BJ (cell line): ENCODE results near the gene PI16. TPM values are rescaled to one million over a fixed set of nuclear protein-coding genes. Genes with fewer than 3 reads are reported as not detected.

Source experiments
- CTCF ChIA-PET: fragments of 350-600 bp; formaldehyde crosslinking; extraction: SDS; loops from one replicate; lab custom pipeline; 2021; ENCODE audit warnings: antibody characterized with exemption, inconsistent platforms; lab: Yijun Ruan, JAX
- POLR2A ChIA-PET: fragments of 300-600 bp; sonication (Branson Sonifier 250); formaldehyde crosslinking; extraction: SDS; loops from one replicate; lab custom pipeline; 2021; ENCODE audit warnings: antibody characterized with exemption; lab: Charles Lee
- DNase-seq: peaks from one replicate; pipeline ENCODE4 v3.0.0-alpha.2; 2011; ENCODE audit warnings: low read depth
- H3K27me3 ChIP-seq: 2 replicates; pipeline ENCODE4 v1.6.0; 2011; ENCODE audit warnings: low read length; ENCODE audit not compliant: control insufficient read depth, insufficient read depth
- H3K36me3 ChIP-seq: 2 replicates; pipeline ENCODE4 v1.5.1; 2011; ENCODE audit warnings: low read length; ENCODE audit not compliant: control insufficient read depth, insufficient read depth
- H3K4me3 ChIP-seq: 2 replicates; pipeline ENCODE4 v1.5.1; 2011; ENCODE audit warnings: low read depth, mild to moderate bottlenecking, control low read depth, low read length
- polyA minus RNA-seq: library from RNA; depleted of rRNA, polyadenylated mRNA; stranded (reverse); fragments of >200 nt; gene quantifications from 2 replicates; pipeline ENCODE4 v1.2.3, GENCODE V29; 2011; rRNA and poly(A)+ RNA removed
- polyA plus RNA-seq: library from polyadenylated mRNA; depleted of rRNA; stranded (reverse); fragments of >200 nt; gene quantifications from 2 replicates; pipeline ENCODE4 v1.2.3, GENCODE V29; 2011; rRNA removed
- TF ChIP-seq, protein P1 (sequence below): IDR thresholded peaks from 2 replicates; pipeline ENCODE4 v1.5.1; 2011; ENCODE audit warnings: low read depth, mild to moderate bottlenecking, control low read depth, inconsistent platforms, low read length, moderate library complexity; ENCODE audit not compliant: insufficient read depth

Gene PI16, protein sequence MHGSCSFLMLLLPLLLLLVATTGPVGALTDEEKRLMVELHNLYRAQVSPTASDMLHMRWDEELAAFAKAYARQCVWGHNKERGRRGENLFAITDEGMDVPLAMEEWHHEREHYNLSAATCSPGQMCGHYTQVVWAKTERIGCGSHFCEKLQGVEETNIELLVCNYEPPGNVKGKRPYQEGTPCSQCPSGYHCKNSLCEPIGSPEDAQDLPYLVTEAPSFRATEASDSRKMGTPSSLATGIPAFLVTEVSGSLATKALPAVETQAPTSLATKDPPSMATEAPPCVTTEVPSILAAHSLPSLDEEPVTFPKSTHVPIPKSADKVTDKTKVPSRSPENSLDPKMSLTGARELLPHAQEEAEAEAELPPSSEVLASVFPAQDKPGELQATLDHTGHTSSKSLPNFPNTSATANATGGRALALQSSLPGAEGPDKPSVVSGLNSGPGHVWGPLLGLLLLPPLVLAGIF
- polyA plus RNA-seq, result 0.09 and 0.21 TPM in 2 replicates
- not detected in 2 replicates for polyA minus RNA-seq

DNA sequence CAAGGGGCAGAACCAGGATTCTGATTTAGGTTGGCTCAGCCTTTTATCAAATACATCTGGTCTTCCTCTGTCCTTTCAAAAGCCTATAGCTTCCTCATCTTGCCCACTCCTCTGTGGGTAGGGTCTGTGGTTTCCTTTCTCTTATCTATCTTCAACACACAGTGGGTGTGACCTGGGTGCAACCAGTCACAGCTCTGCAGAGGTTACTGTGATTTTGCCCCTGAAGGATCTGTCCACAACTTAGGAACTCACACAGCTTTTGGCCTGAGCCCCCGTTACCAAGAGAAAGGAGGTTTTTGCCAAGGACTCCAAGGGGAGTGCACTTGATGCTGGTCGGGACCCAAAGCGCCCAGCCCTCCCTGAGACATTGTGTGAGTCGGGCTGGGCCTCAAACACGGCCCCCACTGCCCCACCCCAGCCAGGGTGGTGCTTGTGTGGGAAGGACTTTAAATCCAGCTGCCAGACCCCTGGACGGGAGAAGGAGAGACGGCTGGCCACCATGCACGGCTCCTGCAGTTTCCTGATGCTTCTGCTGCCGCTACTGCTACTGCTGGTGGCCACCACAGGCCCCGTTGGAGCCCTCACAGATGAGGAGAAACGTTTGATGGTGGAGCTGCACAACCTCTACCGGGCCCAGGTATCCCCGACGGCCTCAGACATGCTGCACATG is at the start of gene PI16:
Gene PI16 (plus strand): TSS at position 477 of the 670 bp plus-strand sequence. CDS start 23 bp downstream, at position 500.
- ChIA-PET POLR2A (no interaction called here), CTCF (interaction anchor here (3.0 kb wide), 1 partner anchor 25 kb away, joined by 12 read pairs; no protein-coding TSS in a partner anchor)
- TF ChIP-seq, protein P1, sequence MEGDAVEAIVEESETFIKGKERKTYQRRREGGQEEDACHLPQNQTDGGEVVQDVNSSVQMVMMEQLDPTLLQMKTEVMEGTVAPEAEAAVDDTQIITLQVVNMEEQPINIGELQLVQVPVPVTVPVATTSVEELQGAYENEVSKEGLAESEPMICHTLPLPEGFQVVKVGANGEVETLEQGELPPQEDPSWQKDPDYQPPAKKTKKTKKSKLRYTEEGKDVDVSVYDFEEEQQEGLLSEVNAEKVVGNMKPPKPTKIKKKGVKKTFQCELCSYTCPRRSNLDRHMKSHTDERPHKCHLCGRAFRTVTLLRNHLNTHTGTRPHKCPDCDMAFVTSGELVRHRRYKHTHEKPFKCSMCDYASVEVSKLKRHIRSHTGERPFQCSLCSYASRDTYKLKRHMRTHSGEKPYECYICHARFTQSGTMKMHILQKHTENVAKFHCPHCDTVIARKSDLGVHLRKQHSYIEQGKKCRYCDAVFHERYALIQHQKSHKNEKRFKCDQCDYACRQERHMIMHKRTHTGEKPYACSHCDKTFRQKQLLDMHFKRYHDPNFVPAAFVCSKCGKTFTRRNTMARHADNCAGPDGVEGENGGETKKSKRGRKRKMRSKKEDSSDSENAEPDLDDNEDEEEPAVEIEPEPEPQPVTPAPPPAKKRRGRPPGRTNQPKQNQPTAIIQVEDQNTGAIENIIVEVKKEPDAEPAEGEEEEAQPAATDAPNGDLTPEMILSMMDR, result no peak
- H3K4me3 ChIP-seq, result no peak within 1 kb of the TSS
- no peaks in the 10 kb centered on the region for H3K27me3 ChIP-seq
- DNase-seq, result no peak
- H3K36me3 ChIP-seq, result no peaks in the 10 kb centered on the region

GRCh38 chr6:36904851-36905393 is 49.6 kb upstream of the PI16 start:
- TF ChIP-seq, protein P1, result no peak
- DNase-seq, result no peak
- H3K27me3 ChIP-seq, result no peaks in the 10 kb centered on the region
- H3K36me3 ChIP-seq, result peaks cover 3% of the 10 kb centered on the region
- POLR2A ChIA-PET, result no interaction called here
- CTCF ChIA-PET, result interaction anchor here (0.8 to 3.0 kb wide), 3 partner anchors 30 to 138 kb away, joined by 3 to 13 read pairs (median 12); partner anchors contain the start of gene PPIL1
- H3K4me3 ChIP-seq, result no peak overlapping the region

- ChIA-PET CTCF (interaction anchor here (0.7 to 1.2 kb wide), 3 partner anchors 30 to 313 kb away, joined by 3 to 5 read pairs (median 3); no protein-coding TSS in a partner anchor), POLR2A (no interaction called here)
- H3K36me3 ChIP-seq, result peaks cover 3% of the 10 kb centered on the region
- no peaks in the 10 kb centered on the region for H3K27me3 ChIP-seq
- H3K4me3 ChIP-seq, result no peak overlapping the region
- DNase-seq, result no peak
- TF ChIP-seq, protein P1, result no peak
Observed at GRCh38 chr6:36906539-36907325, 47.8 kb upstream of the PI16 start.

GRCh38 chr6:36907781-36908180 is 46.8 kb upstream of the PI16 start:
- CTCF ChIA-PET, result interaction anchor here (0.6 kb wide), 1 partner anchor 28 kb away, joined by 4 read pairs; no protein-coding TSS in a partner anchor

More at GRCh38 chr6:36907781-36908180, 46.8 kb upstream of the PI16 start:
- DNase-seq, result no peak
- H3K36me3 ChIP-seq, result peaks cover 3% of the 10 kb centered on the region
- POLR2A ChIA-PET, result no interaction called here
- H3K27me3 ChIP-seq, result no peaks in the 10 kb centered on the region
- TF ChIP-seq, protein P1, result no peak
- no peak overlapping the region for H3K4me3 ChIP-seq
